NCI-H1694 treated with DMSO at 0.1 percent for 48 hours (cell line): ENCODE data around the gene GHRH.

ENCODE experiments used
- DNase-seq: peaks from one replicate; lab custom pipeline; 2025; lab: John Stamatoyannopoulos, UW

Gene GHRH

DNA sequence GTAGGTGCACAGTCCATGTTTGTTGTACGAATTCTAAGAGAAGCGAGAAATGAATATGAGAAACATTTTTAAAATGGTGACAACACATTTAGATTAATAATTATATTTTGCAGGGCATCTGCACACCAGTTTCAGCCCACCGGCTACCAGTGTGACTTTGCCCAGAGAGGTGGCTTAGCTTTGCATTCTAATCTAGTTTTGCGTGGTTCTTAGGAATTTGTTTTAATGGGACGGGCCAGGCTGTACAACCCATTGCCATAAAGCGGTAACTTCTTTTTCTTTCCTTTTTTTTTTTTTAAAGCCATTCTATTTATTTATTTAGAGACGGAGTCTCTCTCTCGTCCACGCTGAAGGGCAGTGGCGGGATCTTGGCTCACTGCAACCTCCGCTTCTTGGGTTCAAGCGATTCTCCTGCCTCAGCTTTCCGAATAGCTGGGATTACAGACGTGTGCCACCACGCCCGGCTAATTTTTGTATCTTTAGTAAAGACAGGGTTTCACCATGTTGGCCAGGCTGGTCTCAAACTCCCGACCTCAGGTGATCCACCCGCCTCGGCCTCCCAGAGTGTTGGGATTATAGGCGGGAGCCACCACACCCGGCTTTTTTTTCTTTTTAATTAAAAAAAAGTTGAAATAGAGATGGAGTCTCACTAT, 28.7 kb upstream of the GHRH start:
- no peak for DNase-seq

DNA sequence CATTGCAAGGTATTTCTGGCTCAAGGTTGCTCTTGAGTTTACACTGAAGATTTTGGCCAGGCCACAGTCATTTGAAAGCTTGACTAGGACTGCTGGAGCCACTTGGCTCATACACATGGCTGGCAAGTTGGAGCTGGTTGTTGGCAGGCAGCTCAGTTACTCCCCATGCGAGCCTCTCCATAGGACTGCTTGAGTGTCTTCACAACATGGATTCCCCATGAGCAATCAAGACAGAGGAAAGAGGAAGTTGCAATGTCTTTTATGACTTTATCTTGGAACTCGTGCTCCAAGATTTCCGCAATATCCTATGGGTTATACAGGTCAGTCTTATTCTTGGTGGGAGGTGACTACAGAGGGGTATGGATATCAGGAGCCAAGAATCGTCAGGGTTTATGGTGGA, 26.5 kb upstream of the GHRH start:
- DNase-seq = no peak

GRCh38 chr20:37285664-37286374, 24.2 kb upstream of the GHRH start:
- no peak for DNase-seq

GRCh38 chr20:37284691-37285161, 23.1 kb upstream of the GHRH start:
- no peak for DNase-seq

DNA sequence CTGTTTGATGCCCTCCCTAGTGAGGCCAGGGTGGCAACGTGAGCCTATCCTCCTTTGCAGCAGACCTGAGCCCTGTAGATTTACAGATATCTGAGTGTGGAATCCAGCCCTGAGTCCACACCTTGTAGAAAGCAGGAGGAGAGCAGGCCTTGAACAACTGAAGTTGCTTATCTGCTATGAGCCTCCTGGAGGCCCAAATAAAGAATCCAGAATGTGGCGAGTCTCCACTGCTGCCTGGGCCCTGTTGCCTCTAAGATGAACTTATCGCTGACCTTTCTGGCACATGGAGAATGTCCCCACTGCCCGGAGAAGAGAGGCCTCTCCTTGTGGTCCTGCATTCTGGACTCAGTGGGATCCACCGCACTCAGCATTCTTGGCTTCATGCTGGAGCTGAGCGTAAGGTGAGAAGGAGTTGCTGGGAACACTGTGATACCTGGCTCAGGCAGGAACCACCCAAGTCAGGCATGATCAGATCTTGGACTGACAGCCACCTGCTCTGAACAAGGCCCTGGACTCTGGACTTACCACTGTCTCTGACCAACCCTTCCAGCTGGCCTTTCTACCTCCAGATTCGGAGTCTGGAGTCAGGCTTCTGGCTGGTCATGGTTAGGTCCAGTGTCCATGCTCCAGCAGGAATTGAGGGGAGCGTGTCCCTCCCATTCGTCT, 22.0 kb upstream of the GHRH start:
- no peak for DNase-seq

GRCh38 chr20:37282556-37282955, 20.9 kb upstream of the GHRH start:
- DNase-seq = no peak

DNA sequence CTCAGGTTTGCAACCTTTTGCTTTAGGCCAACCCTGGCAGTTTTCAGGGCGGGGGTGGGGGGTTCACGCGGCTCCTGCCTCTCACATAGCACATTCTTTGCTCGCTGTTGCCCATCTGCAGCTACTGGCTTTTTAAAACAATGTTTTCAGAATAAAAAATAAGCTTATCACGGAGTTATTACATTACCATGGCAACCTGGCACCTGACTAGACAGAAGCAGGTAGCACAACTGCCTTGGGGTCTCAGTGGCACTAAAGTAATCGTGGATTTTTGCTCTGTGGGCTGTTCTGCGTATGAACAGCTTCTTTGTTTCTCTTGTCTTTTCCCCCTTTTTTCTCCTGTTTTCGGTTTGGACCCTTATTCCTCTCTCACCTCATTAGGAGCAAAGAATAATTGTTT, 18.8 kb upstream of the GHRH start:
- DNase-seq = no peak

DNA sequence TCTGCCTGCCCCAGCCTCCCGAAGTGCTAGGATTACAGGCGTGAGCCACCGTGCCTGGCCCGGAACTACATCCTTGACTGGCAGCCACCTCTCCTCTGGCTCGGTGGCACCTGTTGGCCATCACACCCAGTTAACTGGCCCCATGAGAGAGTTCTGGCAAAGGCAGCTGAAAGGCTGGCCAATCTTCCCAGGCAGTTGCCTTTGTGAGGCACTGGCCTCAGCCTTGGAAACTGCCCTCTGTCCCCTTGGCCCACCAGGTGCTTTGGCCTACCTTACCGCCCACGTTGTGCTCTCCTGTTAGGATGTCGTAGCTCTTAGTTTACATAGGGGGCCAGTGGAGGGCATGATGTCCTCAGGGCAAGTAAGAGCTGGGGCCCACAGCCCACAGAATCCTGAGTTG, 18.2 kb upstream of the GHRH start:
- DNase-seq = no peak

DNA sequence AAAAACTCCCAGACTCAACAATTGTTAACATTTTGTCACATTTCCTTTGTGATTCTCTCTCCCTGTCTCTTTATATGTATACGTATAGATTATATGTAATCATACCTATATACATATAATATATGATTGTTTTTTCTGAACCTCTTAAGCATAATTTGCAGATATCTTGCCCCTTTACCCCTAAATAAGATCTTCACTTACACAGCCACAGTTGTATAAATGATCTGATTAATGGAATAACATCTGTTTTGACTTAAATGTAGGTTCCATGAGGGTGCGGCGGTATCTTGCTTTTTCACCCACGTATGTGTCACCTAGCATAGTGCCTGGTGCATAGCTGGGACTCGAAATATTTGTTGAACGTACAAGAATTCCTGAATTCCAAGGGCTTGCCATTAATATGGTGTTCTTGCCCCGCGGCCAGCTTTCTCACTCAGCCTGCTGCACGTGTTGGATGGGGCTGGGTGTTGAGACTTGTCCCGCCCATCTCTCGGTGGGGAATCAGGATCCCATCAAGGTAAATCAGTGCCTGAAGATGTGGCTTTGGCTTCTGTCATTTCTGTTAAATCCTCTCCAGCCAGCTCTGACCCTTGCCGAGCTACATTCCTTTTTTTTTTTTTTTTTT, 17.5 kb upstream of the GHRH start:
- no peak for DNase-seq

- no peak for DNase-seq
These were observed 15.6 kb upstream of the GHRH start for GRCh38 chr20:37277253-37277593.

DNA sequence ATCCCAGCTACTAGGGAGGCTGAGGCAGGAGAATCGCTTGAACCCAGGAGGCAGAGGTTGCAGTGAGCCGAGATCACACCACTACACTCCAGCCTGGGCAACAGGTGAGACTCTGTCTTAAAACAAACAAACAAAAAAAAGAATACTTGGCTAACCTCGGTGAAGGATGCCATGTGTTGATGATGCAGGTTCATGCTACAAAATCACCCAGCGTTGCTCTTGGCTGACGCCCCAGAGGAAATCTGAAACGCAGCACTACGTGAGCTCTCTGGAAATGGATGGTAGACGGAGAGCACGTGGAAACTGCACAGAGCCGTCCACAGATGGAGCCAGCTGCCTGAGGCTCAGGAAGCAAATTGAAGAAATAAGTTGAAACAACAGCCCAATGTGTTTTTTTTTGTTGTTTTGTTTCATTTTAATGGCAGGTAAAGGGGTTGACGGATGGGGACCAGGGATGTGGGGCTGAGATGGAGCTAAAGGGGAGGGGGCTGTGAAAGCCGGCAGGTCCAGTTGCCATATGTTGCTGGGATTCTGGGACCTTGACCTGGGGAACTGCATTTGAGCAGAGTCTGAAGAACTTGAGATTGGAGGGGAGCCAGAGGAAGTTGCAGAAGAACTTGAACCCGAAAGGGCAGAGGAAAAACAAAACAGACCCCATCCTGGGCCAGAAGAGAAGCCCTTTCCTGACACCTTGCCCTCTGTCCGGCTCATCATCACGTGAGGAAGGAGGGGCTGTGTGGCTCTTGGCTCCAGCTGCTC, 15.1 kb upstream of the GHRH start:
- peak; percentile 48 for DNase-seq

GRCh38 chr20:37274851-37275524, 13.4 kb upstream of the GHRH start:
- DNase-seq = no peak

DNA sequence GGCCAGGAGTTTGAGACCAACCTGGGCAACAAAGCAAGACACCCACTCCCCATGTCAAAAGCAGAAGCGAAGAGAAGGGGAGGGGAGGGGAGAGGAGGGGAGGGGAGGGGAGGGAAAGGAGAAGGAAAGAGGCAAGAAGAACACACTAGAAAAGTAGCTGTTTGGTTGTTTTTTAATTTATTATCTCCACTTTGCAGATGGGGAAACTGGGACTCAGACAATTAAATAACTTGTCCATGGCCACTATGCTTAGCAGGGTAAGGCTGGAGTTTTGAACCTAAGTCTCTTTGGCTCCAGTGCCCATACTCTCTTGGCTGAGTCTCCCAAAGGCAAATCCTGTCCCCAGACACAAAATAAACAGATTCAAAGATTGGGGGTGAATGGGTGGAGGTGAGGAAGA, 12.4 kb upstream of the GHRH start:
- no peak for DNase-seq

GRCh38 chr20:37271421-37271768, 9.8 kb upstream of the GHRH start:
- DNase-seq = no peak

- DNase-seq = peak; percentile 3
These were observed 9.2 kb upstream of the GHRH start for GRCh38 chr20:37270576-37271420.

DNA sequence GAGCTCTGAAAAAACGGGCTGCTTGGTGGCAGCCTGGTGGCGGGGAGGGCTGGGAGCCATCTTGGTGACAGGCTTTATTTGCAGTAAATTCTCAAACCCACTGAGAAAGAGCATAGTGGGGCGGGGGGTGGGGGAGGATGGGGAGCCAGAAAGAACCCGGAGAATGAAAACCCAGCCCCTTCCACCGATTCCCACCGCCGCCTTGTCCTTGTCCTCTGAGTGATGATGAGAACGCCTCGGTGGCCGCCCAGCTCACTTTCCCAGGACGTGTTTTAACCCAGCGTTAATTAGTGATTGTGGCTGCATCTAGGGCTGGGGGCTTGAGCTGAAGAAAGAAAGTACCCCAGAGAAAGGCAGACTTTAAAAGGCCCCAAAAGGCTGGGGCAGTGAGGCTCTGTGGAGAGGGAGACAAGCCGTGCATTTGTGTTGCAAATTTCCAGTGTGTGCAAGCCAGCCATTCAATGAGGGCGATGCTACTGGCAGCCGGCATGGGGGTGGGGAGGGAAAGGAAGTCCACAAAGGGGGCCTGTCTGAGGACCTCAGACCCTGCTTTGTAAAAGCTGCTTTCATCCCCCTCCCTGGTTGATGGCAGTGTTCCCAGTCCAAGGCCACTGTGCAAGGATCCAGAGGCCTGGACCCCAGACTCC, 6.2 kb upstream of the GHRH start:
- DNase-seq = no peak

- DNase-seq = no peak
These were observed 5.5 kb upstream of the GHRH start for GRCh38 chr20:37266940-37267666.

DNA sequence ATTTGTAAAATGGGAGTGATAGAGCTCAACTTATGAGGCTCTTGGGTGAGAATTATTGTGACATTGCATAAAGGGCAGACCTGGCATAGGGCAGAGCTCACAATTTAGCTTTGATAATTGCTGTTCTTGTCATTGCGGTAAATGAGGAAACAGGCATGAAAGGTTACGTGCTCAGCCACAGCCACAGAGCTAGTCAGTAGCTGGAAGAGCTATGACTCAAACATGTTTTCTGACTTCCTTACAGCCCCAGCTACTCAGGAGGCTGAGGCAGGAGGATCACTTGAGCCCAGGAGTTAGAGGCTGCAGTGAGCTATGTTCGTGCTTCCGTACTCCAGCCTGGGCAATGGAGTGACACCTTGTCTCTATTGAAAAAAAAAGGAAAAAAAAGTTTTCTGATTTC, 3.5 kb upstream of the GHRH start:
- DNase-seq = no peak

DNA sequence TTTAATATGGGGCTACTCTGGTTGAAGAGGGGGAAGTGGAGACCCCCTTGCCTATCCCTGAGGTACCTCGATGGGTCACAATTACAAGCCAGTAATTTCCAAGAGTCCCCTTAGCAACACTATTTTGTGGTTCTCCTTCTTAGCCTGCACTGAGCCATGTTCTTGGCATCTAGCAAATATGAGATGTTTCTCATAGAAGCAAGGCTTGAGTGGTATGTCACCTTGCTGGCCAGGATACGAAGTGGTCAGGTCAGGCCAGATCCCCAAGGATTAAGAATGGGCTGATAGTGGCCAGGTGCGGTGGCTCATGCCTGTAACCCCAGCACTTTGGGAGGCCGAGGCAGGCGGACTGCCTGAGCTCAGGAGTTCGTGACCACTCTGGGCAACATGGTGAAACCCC, 2.1 kb upstream of the GHRH start:
- no peak for DNase-seq

GRCh38 chr20:37262505-37262904, 891 bp upstream of the GHRH start:
- no peak for DNase-seq
